ENCODE measurements around the gene GAS2L1. TPM values are rescaled to one million over a fixed set of nuclear protein-coding genes. Genes with fewer than 3 reads are reported as not detected.

GAS2L1 gene
- total RNA-seq, 2 donors from 2014 or later: 15.8 to 19.2 TPM

DNA sequence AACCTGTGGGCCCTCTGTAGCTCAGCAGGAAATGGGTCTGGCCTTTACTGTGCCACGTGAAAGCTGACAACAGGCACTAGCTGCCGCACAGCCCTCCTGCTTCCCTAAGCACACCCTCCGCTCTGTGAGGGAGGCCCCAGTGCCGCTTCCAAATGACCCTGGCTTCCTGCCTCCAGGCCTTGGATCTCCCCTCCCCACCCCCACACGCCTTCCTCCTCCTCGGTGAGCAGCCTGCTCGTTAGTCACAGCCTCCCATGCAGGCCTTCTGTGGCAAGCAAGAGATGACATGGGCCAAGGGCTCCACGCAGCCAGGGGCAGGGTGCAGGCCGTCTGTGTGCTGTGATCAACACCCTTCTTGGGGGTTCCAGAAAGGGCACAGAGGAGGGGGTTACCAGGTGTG lies 24.3 kb downstream of the GAS2L1 start:
- DNase-seq: peak in 2 of 4 donors; percentile 16 to 48
- H3K36me3 ChIP-seq (replicated peaks in 1 of 2; ENCODE audit: insufficient read depth in 1 of 2, low read depth in 2 of 2): peaks cover 6 to 37% of the 10 kb centered on the region in 2 donors
- WGBS, 2 donors: 74 to 84% methylated on average over 8 to 9 of the region's 9 CpGs

DNA sequence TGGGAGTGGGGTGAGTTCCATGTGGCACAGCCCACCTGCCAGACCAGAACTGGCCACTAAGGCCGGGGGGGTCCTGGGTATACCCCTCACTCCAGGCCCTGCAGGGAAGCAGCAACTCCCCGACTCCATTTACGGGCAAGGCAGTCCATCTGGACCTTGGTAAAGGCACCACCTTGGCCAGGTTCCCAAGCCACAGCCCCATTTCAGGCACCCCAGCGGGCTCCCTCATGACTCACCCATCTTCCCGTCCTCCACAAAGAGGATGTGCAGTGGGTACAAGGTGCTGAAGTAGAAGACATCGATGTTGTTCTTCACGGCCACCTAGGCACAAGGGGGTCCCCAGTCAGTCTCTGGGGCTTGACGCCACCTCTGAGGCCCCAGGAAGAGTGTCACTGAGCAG lies 24.8 kb downstream of the GAS2L1 start:
- 84 to 98% methylated on average over 6 to 8 of the region's 8 CpGs for WGBS, 2 donors
- ATAC-seq: no peak
- intact Hi-C loops (cut with DNase I): no loop called here

More for the DNA sequence above, 24.3 kb downstream of the GAS2L1 start:
- ATAC-seq: no peak
- Histone ChIP-seq H3K4me3 (no peak overlapping the region), H3K27ac (no peak overlapping the region), H3K4me1 (no peaks in the 10 kb centered on the region), H3K27me3 (no peaks in the 10 kb centered on the region), H3K9me3 (no peaks in the 10 kb centered on the region)
- TF ChIP-seq, protein P1, sequence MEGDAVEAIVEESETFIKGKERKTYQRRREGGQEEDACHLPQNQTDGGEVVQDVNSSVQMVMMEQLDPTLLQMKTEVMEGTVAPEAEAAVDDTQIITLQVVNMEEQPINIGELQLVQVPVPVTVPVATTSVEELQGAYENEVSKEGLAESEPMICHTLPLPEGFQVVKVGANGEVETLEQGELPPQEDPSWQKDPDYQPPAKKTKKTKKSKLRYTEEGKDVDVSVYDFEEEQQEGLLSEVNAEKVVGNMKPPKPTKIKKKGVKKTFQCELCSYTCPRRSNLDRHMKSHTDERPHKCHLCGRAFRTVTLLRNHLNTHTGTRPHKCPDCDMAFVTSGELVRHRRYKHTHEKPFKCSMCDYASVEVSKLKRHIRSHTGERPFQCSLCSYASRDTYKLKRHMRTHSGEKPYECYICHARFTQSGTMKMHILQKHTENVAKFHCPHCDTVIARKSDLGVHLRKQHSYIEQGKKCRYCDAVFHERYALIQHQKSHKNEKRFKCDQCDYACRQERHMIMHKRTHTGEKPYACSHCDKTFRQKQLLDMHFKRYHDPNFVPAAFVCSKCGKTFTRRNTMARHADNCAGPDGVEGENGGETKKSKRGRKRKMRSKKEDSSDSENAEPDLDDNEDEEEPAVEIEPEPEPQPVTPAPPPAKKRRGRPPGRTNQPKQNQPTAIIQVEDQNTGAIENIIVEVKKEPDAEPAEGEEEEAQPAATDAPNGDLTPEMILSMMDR (IDR thresholded peaks at IDR 0.05): no peak
- TF ChIP-seq POLR2A (IDR thresholded peaks at IDR 0.05): no peak
- intact Hi-C loops (cut with DNase I): no loop called here

GRCh38 chr22:29331658-29332300 lies 25.3 kb downstream of the GAS2L1 start:
- 80 to 86% methylated on average over 11 to 13 of the region's 14 CpGs for WGBS, 2 donors

More for the DNA sequence above, 24.8 kb downstream of the GAS2L1 start:
- Histone ChIP-seq H3K4me1 (no peaks in the 10 kb centered on the region), H3K4me3 (no peak overlapping the region), H3K36me3 (replicated peaks in 1 of 2; ENCODE audit: insufficient read depth in 1 of 2, low read depth in 2 of 2) (peaks cover 6 to 42% of the 10 kb centered on the region in 2 donors), H3K27ac (no peak overlapping the region), H3K27me3 (no peaks in the 10 kb centered on the region), H3K9me3 (no peaks in the 10 kb centered on the region)
- TF ChIP-seq, protein P1 (IDR thresholded peaks at IDR 0.05): no peak
- TF ChIP-seq POLR2A (IDR thresholded peaks at IDR 0.05): no peak
- no peak for DNase-seq

DNA sequence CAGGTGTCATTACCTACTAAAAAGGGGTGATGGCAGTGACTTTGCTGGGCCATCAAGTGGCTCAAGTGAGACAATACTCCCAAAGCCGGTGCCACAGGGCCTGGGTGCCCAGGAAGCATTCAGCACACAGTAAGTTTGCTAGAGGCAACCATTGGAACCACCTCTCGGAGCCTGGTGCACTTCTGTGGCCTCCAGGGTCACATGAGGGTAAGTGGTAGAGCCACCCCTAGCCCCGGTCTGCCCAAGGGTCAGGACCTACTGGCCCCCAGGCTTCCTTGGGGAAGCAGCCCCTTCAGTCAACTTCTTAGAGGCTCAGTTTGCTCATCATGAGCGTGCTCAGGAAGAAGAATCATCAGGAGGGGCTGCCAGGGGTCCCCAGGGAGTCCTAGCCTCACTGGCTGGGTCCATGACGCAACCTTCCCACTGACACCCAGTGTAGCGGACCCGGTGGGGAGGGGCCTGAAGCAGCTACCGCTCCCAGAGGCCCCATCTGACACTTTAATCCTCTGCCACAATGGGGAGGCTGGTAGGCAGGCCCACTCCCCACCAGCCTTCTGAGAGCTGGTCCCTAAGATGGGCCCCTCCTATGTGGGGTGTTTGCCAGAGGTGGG lies 26.5 kb downstream of the GAS2L1 start:
- intact Hi-C loops (cut with DNase I): no loop called here
- peaks cover 12 to 42% of the 10 kb centered on the region in 2 donors for H3K36me3 ChIP-seq (replicated peaks in 1 of 2; ENCODE audit: insufficient read depth in 1 of 2, low read depth in 2 of 2)
- ATAC-seq: no peak
- no peak overlapping the region for H3K27ac ChIP-seq
- H3K27me3 ChIP-seq: no peaks in the 10 kb centered on the region
- WGBS, 2 donors: 90% methylated on average over 8 of the region's 8 CpGs; no CpG with 5 or more reads in 1 of the 2 donors
- H3K4me1 ChIP-seq: no peaks in the 10 kb centered on the region
- H3K4me3 ChIP-seq: no peak overlapping the region
- DNase-seq: no peak
- TF ChIP-seq, protein P1 (IDR thresholded peaks at IDR 0.05): no peak
- no peak for TF ChIP-seq POLR2A (IDR thresholded peaks at IDR 0.05)
- H3K9me3 ChIP-seq: no peaks in the 10 kb centered on the region

More at GRCh38 chr22:29331658-29332300, 25.3 kb downstream of the GAS2L1 start:
- H3K27ac ChIP-seq: no peak overlapping the region
- intact Hi-C loops (cut with DNase I): no loop called here
- H3K9me3 ChIP-seq: no peaks in the 10 kb centered on the region
- TF ChIP-seq, protein P1 (IDR thresholded peaks at IDR 0.05): no peak
- no peak for TF ChIP-seq POLR2A (IDR thresholded peaks at IDR 0.05)
- no peaks in the 10 kb centered on the region for H3K27me3 ChIP-seq
- DNase-seq (no peak), ATAC-seq (no peak)
- H3K4me1 ChIP-seq: no peaks in the 10 kb centered on the region
- peaks cover 6 to 43% of the 10 kb centered on the region in 2 donors for H3K36me3 ChIP-seq (replicated peaks in 1 of 2; ENCODE audit: insufficient read depth in 1 of 2, low read depth in 2 of 2)
- no peak overlapping the region for H3K4me3 ChIP-seq

Data from body of pancreas (tissue), 4 donors.